Body of pancreas (tissue), 4 donors: Measurements from ENCODE around the gene GREB1.

ENCODE experiments used
- CTCF ChIP-seq, 7 experiments: fragments of 450-650 bp in 4 of 7; fragments of 200-600 bp in 3 of 7; sonication (generic) in 3 of 7; IDR thresholded peaks; one replicate each; pipeline ENCODE4 v1.5.1; 2016 to 2019; ENCODE audit warnings: antibody characterized with exemption in 7 of 7
- POLR2A ChIP-seq, 3 donors: fragments of 450-650 bp; IDR thresholded peaks; one replicate each; pipeline ENCODE4 v1.6.1; 2016; ENCODE audit warnings: antibody characterized with exemption in 3 of 3, mild to moderate bottlenecking in 2 of 3

GRCh38 chr2:11612553-11613215, 78.8 kb downstream of the GREB1 start:
- TF ChIP-seq CTCF (IDR thresholded peaks at IDR 0.05) (no peak), POLR2A (IDR thresholded peaks at IDR 0.05) (no peak)
